Gastroesophageal sphincter (tissue), 4 donors: ENCODE data around the gene CRLF2. TPM values are rescaled to one million over a fixed set of nuclear protein-coding genes. Genes with fewer than 3 reads are reported as not detected.
"Not testable (repeated sequence)": the region's sequence is repeated elsewhere in the genome, so short reads cannot be mapped to it uniquely, and the experiment has no call there.

Experiments used
- ATAC-seq: fragments of 150-250 bp; one replicate; pipeline ENCODE4 v1.9.1; 2016; ENCODE audit warnings: mild to moderate bottlenecking, moderate library complexity
- H3K27ac ChIP-seq, 4 donors: fragments of 200-600 bp; sonication (generic) in 3 of 4; 1 replicate in 3 of 4; 2 replicates in 1 of 4; pipeline ENCODE4 v1.5.1; 2016 to 2019
- H3K27me3 ChIP-seq: fragments of 200-600 bp; sonication (generic); one replicate; pipeline ENCODE4 v1.5.1; 2019
- H3K36me3 ChIP-seq, 2 donors: fragments of 200-600 bp; sonication (generic); one replicate each; pipeline ENCODE4 v1.5.1; 2019; ENCODE audit warnings: control low read depth in 1 of 2
- H3K4me1 ChIP-seq, 3 donors: fragments of 200-600 bp; sonication (generic); 1 replicate in 2 of 3; 2 replicates in 1 of 3; pipeline ENCODE4 v1.5.1; 2016 to 2019; ENCODE audit warnings: control low read depth in 2 of 3
- H3K4me3 ChIP-seq, 2 donors: fragments of 200-600 bp; sonication (generic); one replicate each; pipeline ENCODE4 v1.5.1; 2019; ENCODE audit warnings: mild to moderate bottlenecking in 1 of 2, moderate library complexity in 1 of 2
- H3K9me3 ChIP-seq, 3 donors: fragments of 200-600 bp; sonication (generic); one replicate each; pipeline ENCODE4 v1.5.1; 2017 to 2019; ENCODE audit warnings: control low read depth in 2 of 3
- CTCF ChIP-seq, 4 experiments: fragments of 200-600 bp in 2 of 4; fragments of 450-650 bp in 2 of 4; sonication (generic) in 1 of 4; IDR thresholded peaks; one replicate each; pipeline ENCODE4 v1.5.1; 2017 to 2019; ENCODE audit warnings: antibody characterized with exemption in 4 of 4, mild to moderate bottlenecking in 2 of 4, moderate library complexity in 2 of 4
- EP300 ChIP-seq: sonication (generic); formaldehyde crosslinking; IDR thresholded peaks from one replicate; pipeline ENCODE4 v1.6.1; 2017; ENCODE audit warnings: antibody characterized with exemption, mild to moderate bottlenecking
- POLR2A ChIP-seq, 2 donors: fragments of 450-650 bp; IDR thresholded peaks; one replicate each; pipeline ENCODE4 v1.6.1; 2017; ENCODE audit warnings: antibody characterized with exemption in 2 of 2, mild to moderate bottlenecking in 2 of 2, moderate library complexity in 1 of 2
- POLR2AphosphoS5 ChIP-seq: sonication (generic); formaldehyde crosslinking; IDR thresholded peaks from one replicate; pipeline ENCODE4 v1.6.1; 2017; ENCODE audit warnings: antibody characterized with exemption
- WGBS, 2 donors: methylation state at CpG; one replicate each; pipeline ENCODE4 v1.1.5; 2018; ENCODE audit warnings: low coverage in 1 of 2; 5-methylcytosine and 5-hydroxymethylcytosine counted together
- total RNA-seq, 4 donors: library from RNA; depleted of rRNA; stranded (reverse); fragments of >200 nt; gene quantifications; one replicate each; pipeline ENCODE4 v1.1.0, GENCODE V29; 2016

The CRLF2 gene
- total RNA-seq, 4 donors from 2014 or later = 0.93 to 2.3 (median 2.0) TPM; not detected in 1

DNA sequence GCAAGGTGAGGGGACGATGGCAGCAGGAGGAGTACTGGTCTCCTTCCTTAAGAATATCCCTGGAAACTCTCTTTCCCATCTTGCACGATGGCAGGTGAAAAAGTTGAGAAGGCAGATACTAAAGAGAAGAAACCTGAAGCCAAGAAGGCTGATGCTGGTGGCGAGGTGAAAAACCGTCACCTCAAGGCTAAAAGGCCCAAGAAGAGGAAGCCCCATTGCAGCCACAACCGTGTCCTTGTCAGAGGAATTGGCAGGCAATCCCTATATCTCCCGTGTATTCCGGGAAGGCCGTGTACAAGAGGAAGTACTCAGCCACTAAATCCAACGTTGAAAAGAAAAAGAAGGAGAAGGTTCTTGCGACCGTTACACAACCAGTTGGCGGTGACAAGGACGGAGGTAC lies 40.0 kb downstream of the CRLF2 start:
- Histone ChIP-seq H3K27ac (no peak overlapping the region), H3K9me3 (no peaks in the 10 kb centered on the region), H3K4me3 (no peak overlapping the region), H3K36me3 (no peaks in the 10 kb centered on the region), H3K27me3 (peaks cover 6% of the 10 kb centered on the region), H3K4me1 (no peaks in the 10 kb centered on the region)
- ATAC-seq = no peak
- WGBS, 2 donors = 3 to 28% methylated on average over 6 to 13 of the region's 13 CpGs
- no peak for TF ChIP-seq POLR2AphosphoS5
- TF ChIP-seq EP300 = no peak
- TF ChIP-seq CTCF (IDR thresholded peaks at IDR 0.05) = no peak
- TF ChIP-seq POLR2A (IDR thresholded peaks at IDR 0.05) = no peak

GRCh38 chrX:1171915-1172314 lies 40.5 kb downstream of the CRLF2 start:
- H3K9me3 ChIP-seq, ATAC-seq, H3K36me3 ChIP-seq, H3K27me3 ChIP-seq, H3K4me3 ChIP-seq, H3K4me1 ChIP-seq, H3K27ac ChIP-seq: not testable (repeated sequence)
- WGBS, 2 donors = 44 to 82% methylated on average over 6 to 13 of the region's 13 CpGs

- Histone ChIP-seq H3K4me1 (no peaks in the 10 kb centered on the region), H3K27ac (no peak overlapping the region), H3K36me3 (no peaks in the 10 kb centered on the region), H3K4me3 (no peak overlapping the region), H3K27me3 (peaks cover 5% of the 10 kb centered on the region), H3K9me3 (no peaks in the 10 kb centered on the region)
- no peak for TF ChIP-seq EP300
- no peak for TF ChIP-seq CTCF (IDR thresholded peaks at IDR 0.05)
- no peak for TF ChIP-seq POLR2A (IDR thresholded peaks at IDR 0.05)
- no peak for TF ChIP-seq POLR2AphosphoS5
- ATAC-seq = no peak
- 38 to 55% methylated on average over 7 to 8 of the region's 11 CpGs for WGBS, 2 donors
These were observed 42.2 kb downstream of the CRLF2 start for GRCh38 chrX:1170243-1170642.

DNA sequence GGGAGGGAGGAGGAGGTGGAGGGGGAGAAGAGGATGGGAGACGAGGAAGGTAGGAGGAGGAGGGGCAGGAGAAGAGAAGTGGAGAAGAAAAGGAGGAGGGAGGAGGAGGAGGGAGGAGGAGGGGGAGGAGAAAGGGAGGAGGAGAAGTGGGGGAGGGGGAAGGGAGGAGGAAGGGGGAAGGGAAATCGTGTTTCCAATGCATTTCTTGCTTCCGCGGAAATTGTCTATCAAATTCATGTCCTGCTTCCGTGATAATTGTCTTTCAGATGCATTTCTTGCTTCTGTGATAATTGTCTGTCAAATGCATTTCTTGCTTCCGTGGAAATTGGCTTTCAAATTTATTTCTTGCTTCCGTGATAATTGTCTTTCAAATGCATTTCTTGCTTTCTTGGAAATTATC lies 43.3 kb downstream of the CRLF2 start:
- Histone ChIP-seq H3K27me3 (peaks cover 13% of the 10 kb centered on the region), H3K4me3 (no peak overlapping the region), H3K27ac (no peak overlapping the region), H3K9me3 (no peaks in the 10 kb centered on the region), H3K36me3 (no peaks in the 10 kb centered on the region), H3K4me1 (no peaks in the 10 kb centered on the region)
- TF ChIP-seq POLR2AphosphoS5 (no peak), EP300 (no peak), POLR2A (IDR thresholded peaks at IDR 0.05) (no peak), CTCF (IDR thresholded peaks at IDR 0.05) (no peak)
- WGBS, 2 donors = 57 to 61% methylated on average over 3 to 7 of the region's 7 CpGs
- ATAC-seq = no peak

GRCh38 chrX:1167918-1168481 lies 44.4 kb downstream of the CRLF2 start:
- WGBS, 2 donors = 87 to 100% methylated on average over 1 to 3 of the region's 3 CpGs
- peaks cover 25% of the 10 kb centered on the region for H3K27me3 ChIP-seq
- H3K27ac ChIP-seq = no peak overlapping the region
- ATAC-seq = no peak
- H3K4me1 ChIP-seq = no peaks in the 10 kb centered on the region
- H3K36me3 ChIP-seq = no peaks in the 10 kb centered on the region
- H3K9me3 ChIP-seq = no peaks in the 10 kb centered on the region
- TF ChIP-seq POLR2AphosphoS5 (no peak), EP300 (no peak), CTCF (IDR thresholded peaks at IDR 0.05) (no peak), POLR2A (IDR thresholded peaks at IDR 0.05) (no peak)
- no peak overlapping the region for H3K4me3 ChIP-seq
